Sciatic nerve (tissue), 2 donors: ENCODE results near the gene SLC26A5. TPM values are rescaled to one million over a fixed set of nuclear protein-coding genes. Genes with fewer than 3 reads are reported as not detected.
"Not testable (repeated sequence)": the region's sequence is repeated elsewhere in the genome, so short reads cannot be mapped to it uniquely, and the experiment has no call there.

ENCODE experiments used
- ATAC-seq: fragments of 200-7000 bp; cut with Tn5 transposase; one replicate; pipeline ENCODE4 v1.9.1; 2020; ENCODE audit warnings: mild to moderate bottlenecking, moderate library complexity
- DNase-seq: peaks from one replicate; pipeline ENCODE4 v3.0.0-alpha.2; 2020; ENCODE audit warnings: low spot score
- intact Hi-C: fragments of 100-400 bp; cut with DNase I; formaldehyde crosslinking; loops from one replicate; pipeline ENCODE4 v1.14.2; 2022
- total RNA-seq: library from RNA; stranded (reverse); fragmentation: NEBNext Ultra II Directional; extraction: Animal tissue kit (Norgen Biotek cat#: 25700); gene quantifications from one replicate; pipeline ENCODE4 v1.2.1, GENCODE V29; 2021
- donor health status: DM: no; HTN: no; CAD: no.
- donor health status: DM: no; HTN: no; CAD: no.

The SLC26A5 gene
- total RNA-seq, 1 donor from 2014 or later: 0.71 TPM

DNA sequence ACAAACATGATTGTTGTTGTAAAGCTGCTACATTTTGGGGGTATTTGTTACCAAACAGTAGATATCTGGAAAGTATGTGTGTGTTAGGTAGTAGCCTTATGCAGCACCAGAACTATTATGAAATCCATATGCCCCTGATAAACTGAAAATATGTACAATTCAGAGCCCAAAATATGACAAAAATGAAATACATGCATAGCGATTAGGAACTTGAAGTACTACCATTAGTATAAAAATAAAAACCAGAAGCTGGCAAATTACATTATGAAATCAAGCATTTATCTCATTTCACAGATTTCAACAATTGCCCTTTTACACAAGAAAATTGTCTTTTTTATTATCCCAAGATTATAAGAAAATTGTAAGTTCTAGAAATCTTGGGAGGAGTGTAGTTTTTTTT is 33.9 kb downstream of the SLC26A5 start:
- intact Hi-C loops: no loop called here
- no peak for DNase-seq
- ATAC-seq: no peak

DNA sequence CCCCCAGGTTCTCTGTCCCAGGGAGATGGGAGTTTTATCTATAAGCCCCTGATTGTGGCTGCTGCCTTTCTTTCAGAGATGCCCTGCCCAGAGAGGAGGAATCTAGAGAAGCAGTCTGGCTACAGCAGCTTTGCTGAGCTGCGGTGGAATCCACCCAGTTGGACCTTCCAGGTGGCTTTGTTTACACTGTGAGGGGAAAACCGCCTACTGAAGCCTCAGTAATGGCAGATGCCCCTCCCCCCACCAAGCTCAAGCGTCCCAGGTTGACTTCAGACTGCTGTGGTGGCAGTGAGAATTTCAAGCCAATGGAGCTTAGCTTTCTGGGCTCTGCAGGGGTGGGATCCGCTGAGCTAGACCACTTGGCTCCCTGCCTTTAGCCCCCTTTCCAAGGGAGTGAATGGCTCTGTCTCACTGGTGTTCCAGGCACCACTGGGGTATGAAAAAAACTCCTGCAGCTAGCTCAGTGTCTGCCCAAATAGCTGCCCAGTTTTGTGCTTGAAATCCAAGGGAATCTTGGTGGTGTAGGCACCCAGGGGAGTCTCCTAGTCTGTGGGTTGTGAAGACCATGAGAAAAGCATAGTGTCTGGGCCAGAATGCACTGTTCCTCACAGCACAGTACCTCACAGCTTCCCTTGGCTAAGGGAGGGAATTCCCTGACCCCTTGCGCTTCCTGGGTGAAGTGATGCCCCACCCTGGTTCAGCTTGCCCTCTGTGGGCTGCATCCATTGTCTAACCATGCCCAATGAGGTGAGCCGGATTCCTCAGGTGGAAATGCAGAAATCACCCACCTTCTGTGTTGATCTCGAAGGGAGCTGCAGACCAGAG is 40.0 kb downstream of the SLC26A5 start:
- DNase-seq, intact Hi-C loops, ATAC-seq: not testable (repeated sequence)

DNA sequence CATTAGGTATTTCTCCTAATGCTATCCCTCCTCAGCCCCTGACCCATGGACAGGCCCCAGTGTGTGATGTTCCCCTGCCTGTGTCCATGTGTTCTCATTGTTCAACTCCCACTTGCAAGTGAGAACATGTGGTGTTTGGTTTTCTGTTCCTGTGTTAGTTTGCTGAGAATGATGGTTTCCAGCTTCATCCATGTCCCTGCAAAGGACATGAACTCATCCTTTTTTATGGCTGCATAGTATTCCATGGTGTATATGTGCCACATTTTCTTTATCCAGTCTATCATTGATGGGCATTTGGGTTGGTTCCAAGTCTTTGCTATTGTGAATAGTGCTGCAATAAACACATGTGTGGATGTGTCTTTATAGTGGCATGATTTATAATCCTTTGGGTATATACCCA is 46.3 kb downstream of the SLC26A5 start:
- ATAC-seq, DNase-seq, intact Hi-C loops: not testable (repeated sequence)

DNA sequence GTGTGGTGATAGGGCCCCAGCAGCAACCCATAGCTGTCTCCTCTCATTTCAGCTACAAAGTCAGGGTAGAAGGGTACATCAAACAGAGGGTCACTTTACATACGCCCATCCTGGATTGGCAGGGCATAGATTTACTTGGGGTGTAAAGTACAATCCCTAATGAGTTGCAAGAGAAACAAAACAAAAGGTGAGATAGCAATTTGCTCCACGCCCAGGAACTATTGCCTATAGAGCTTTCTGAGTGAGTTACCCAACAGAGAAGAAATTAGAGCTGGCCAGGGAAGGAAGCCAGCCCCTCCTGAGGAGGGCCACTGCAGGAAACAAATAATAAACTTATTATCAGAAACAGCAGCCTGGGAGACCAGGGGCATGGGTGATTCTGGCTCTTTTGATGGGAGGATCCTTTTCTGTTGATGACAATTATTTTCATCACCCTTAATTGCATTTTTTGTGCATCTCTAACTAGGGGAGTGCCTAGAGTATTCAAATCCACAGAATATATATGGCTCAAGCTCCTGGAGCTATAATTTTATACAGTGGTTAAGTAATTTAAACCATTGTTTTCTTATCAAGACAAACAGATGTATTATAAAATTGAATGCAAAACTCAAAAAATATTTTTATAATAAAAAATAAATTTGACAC is 47.4 kb downstream of the SLC26A5 start:
- intact Hi-C loops: no loop called here
- DNase-seq (no peak), ATAC-seq (no peak)

DNA sequence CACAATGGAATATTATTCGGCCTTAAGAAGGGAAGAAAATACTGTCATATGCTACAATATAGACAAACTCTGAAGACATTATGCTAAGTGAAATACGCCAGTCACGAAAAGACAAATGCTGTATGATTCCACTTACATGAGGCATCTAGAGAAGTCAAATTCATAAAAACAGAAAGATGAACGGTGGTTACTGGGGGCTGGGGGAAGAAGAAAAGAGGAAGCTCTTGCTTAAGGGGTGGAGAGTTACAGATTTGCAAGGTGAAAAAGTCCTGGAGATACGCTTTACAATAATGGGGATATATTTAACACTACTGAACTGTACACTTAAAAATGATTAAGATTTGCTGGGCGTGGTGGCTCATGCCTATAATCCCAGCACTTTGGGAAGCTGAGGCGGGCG is 49.5 kb downstream of the SLC26A5 start:
- DNase-seq (no peak), ATAC-seq (no peak)
- intact Hi-C loops: no loop called here

DNA sequence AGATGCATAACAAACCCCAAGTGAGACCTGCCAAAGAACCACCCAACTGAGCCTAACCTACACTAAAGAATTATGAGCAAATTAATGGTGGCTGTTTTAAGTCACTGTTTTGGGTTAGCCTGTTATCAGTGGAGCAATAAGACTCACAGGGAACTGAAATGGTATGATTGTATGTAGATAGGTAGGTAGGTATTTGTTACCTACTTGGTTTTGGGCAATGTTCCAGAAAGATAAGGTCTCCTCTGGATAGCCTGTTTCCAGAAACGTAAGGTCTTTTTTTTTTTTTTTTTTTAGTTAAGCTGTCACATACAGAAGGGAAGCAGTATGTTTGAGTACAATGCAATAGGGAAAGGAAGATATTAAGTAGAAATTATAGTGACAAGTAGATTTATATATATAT is 50.9 kb downstream of the SLC26A5 start:
- intact Hi-C loops: no loop called here
- DNase-seq: no peak

DNA sequence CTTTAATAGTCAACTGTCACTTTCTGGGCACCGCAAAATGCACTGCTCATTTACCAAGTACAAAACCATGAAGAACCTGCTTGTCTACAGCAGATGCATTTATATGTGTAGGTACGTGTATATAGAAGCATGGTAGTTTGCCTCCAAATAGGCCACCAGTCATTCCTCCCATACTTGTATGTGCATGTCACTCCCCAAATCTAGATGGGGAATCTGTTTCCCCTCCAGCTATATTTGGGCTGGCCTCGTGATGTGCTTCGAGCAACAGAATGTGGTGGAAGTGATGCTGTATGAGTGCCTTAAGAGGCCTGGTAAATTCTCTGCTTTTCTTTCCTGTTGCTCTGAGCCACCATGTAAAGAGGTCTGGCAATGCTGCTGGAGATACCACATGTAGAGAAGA is 51.4 kb downstream of the SLC26A5 start:
- DNase-seq (no peak), ATAC-seq (no peak)
- intact Hi-C loops: no loop called here

More for the DNA sequence above, 50.9 kb downstream of the SLC26A5 start:
- no peak for ATAC-seq

- intact Hi-C loops: no loop called here
- no peak for DNase-seq
- no peak for ATAC-seq
Measured at GRCh38 chr7:103391976-103392375, 54.0 kb downstream of the SLC26A5 start.

DNA sequence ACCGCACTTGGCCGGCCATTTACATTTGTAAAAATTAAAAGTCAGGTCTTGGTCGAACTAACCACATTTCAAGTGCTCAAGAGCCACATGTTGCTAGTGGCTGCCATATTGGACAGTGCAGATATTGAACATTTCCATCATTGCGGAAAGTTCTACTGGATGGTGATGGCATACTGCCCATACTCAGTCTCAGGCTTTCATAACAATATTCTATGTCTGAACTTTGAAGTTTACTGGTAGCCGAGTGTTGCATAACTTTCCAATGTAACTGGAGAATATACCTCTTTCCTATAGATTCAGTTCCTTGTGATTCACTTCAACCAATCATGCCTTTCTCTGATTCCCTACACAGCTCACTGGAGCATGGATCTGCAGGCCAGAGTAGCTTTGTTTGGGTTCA is 54.9 kb downstream of the SLC26A5 start:
- intact Hi-C loops: no loop called here
- no peak for ATAC-seq
- DNase-seq: no peak

DNA sequence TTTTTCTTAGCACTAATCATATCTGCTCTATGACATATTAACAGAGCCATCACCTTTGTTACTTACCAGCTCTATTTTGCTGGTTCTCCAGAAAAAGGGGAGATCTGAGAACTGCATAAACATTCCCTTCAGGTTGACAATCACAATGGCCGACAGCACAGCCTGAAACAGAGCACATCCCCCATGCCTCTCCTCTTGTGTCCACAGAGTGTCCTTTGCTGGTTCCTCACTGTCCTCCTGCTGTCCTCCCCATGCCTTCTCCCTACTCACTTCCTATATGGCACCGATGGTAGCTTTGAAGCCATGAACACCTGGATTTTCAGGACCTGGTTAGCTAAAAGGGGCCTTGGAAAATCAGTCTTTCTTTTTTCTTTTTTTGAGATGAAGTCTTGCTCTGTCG is 56.7 kb downstream of the SLC26A5 start:
- ATAC-seq (no peak), DNase-seq (no peak)
- intact Hi-C loops: no loop called here

- DNase-seq: no peak
- no peak for ATAC-seq
- intact Hi-C loops: no loop called here
Measured at GRCh38 chr7:103388469-103389140, 57.4 kb downstream of the SLC26A5 start.

GRCh38 chr7:103387242-103387641 is 58.8 kb downstream of the SLC26A5 start:
- intact Hi-C loops: no loop called here
- ATAC-seq (no peak), DNase-seq (no peak)

DNA sequence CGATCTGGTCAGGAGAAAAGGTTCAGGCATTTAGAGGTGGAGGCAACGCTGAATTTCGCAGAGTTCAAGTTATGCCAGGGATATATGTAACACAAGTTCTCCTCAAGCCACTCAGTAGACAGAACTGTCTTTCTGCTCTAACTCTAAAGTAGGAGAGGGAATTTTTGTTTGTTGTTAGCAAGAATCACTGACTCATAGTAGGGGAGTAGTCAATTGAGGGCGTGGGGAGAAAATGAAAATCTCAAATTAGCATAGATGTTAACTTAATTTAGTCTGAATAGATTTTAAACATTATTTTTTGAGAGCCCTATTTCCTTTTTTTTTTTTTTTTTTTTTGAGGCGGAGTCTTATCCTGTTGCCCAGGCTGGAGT is 64.0 kb downstream of the SLC26A5 start:
- no peak for DNase-seq
- no peak for ATAC-seq
- intact Hi-C loops: no loop called here

GRCh38 chr7:103381280-103382031 is 64.6 kb downstream of the SLC26A5 start:
- intact Hi-C loops: no loop called here
- DNase-seq (no peak), ATAC-seq (no peak)

DNA sequence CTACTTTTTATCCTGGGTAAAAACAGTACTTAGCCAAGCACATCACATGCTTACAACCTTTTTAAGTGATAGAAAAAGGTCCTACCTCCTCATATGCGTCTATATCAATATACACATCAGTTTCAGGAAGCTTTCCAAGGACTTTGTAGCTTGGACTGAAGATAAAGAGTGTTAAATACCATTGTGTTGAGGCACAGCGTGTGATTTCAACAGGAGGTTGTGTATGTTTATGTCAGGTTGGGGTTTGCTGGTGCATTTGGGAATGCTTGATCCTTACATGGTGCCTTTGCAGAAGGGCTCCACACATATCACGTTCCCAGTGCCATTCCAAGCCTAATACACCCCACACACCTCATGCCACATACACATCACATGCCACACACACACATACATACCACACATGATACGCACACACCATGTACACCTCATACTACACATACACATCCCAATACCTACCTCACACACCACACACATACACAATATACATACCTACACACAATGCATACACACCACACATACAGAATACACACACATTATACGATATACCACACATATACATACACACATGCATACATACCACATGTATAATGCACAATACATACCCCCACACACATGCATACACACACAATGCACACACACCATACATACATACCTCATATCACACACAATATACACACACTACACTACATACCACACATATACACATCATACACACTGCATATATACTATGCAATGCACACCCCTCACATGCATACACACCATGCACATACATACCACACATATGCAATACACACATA is 65.4 kb downstream of the SLC26A5 start:
- ATAC-seq (no peak), DNase-seq (no peak)
- intact Hi-C loops: no loop called here

DNA sequence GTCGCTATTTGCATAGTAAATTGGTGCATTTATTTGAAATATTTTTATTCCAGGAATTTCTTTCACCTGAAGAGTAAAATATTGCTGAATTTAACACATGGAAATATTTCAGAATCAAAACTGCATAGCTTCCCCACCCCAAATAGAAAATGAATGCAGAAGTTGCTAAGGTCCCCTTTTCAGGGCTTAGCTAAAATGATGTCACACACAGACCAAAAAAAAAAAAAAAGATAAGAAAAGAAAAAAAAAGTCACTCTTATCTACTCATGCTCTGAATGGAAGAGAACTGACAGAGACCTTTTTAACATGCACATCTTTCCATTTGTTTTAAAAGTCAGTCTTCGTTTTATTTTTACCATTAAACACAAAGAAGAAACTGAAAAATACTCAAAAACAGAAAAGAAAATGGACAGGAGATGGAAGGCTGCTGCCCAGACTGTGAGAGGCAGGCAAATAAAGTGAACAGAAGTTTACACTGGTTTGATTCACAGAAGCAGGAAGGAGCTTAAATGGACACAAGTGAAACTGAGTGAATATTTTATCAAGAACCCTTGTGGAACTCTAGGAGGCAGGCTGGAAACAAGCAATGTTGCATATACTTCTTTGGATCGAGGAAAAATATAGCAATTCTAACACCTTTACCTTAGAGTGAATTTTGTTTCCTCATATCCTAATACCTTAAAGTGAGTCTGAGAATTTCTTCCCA is 66.6 kb downstream of the SLC26A5 start:
- ATAC-seq (no peak), DNase-seq (no peak)
- intact Hi-C loops: no loop called here

GRCh38 chr7:103373866-103374643 is 72.0 kb downstream of the SLC26A5 start:
- DNase-seq: no peak
- intact Hi-C loops: no loop called here
- no peak for ATAC-seq
